Mucosa of stomach (tissue), 1 donor: ENCODE measurements around the gene CFAP70.

Source experiments
- H3K27me3 ChIP-seq: one replicate; pipeline ENCODE4 v1.7.0; 2013; ENCODE audit warnings: mild to moderate bottlenecking, low read length; ENCODE audit not compliant: control insufficient read depth, insufficient read depth
- H3K36me3 ChIP-seq: one replicate; pipeline ENCODE4 v1.7.0; 2013; ENCODE audit warnings: low read length; ENCODE audit not compliant: control insufficient read depth, insufficient read depth
- H3K4me1 ChIP-seq: one replicate; pipeline ENCODE4 v1.7.0; 2013; ENCODE audit warnings: mild to moderate bottlenecking, low read length; ENCODE audit not compliant: control insufficient read depth, insufficient read depth
- H3K4me3 ChIP-seq: one replicate; pipeline ENCODE4 v1.7.0; 2013; ENCODE audit warnings: low read length
- H3K9ac ChIP-seq: one replicate; pipeline ENCODE4 v1.7.0; 2013; ENCODE audit warnings: mild to moderate bottlenecking, low read length, moderate library complexity
- H3K9me3 ChIP-seq: one replicate; pipeline ENCODE4 v1.7.0; 2013; ENCODE audit warnings: mild to moderate bottlenecking, low read length, moderate library complexity; ENCODE audit not compliant: control insufficient read depth
- donor health status: Pancreatic carcinoma.

CFAP70 gene

GRCh38 chr10:73205081-73205480, 153.6 kb downstream of the CFAP70 start:
- Histone ChIP-seq H3K9ac (no peak overlapping the region), H3K9me3 (no peaks in the 10 kb centered on the region), H3K27me3 (no peaks in the 10 kb centered on the region), H3K4me3 (no peak overlapping the region), H3K4me1 (no peaks in the 10 kb centered on the region), H3K36me3 (no peaks in the 10 kb centered on the region)
